ENCODE results near the gene TMEM203.

Gene TMEM203

GRCh38 chr9:137225699-137226331 is 20.4 kb upstream of the TMEM203 start:
- no peak for TF ChIP-seq CTCF (conservative IDR thresholded peaks at IDR 0.05)
- TF ChIP-seq ZFX (IDR thresholded peaks at IDR 0.05): no peak

GRCh38 chr9:137224830-137225694 is 19.6 kb upstream of the TMEM203 start, which contains the start of gene CYSRT1:
Gene CYSRT1 (plus strand): TSS chr9:137225174. CDS start chr9:137225622, 448 bp downstream.
- TF ChIP-seq ZFX (IDR thresholded peaks at IDR 0.05) (no peak), CTCF (conservative IDR thresholded peaks at IDR 0.05) (no peak)
- H3K27ac ChIP-seq: peak within 1 kb of the TSS; percentile 90

More at GRCh38 chr9:137225699-137226331, 20.4 kb upstream of the TMEM203 start:
- H3K27ac ChIP-seq: peak overlapping the region; percentile 90

GRCh38 chr9:137223078-137223970 is 17.9 kb upstream of the TMEM203 start:
- peak overlapping the region; percentile 88 for H3K27ac ChIP-seq

GRCh38 chr9:137222190-137223077 is 17.0 kb upstream of the TMEM203 start, which contains the start of gene RNF208:
Gene RNF208 (minus strand): TSS chr9:137222240. CDS start chr9:137221212, 1,028 bp downstream.
- TF ChIP-seq ZFX (IDR thresholded peaks at IDR 0.05) (peak; percentile 65), CTCF (conservative IDR thresholded peaks at IDR 0.05) (no peak)
- peak within 1 kb of the TSS; percentile 88 for H3K27ac ChIP-seq

More at GRCh38 chr9:137223078-137223970, 17.9 kb upstream of the TMEM203 start:
- TF ChIP-seq CTCF (conservative IDR thresholded peaks at IDR 0.05): no peak
- TF ChIP-seq ZFX (IDR thresholded peaks at IDR 0.05): peak; percentile 52; the same call in 1 of the 2 replicates

- peak overlapping the region; percentile 88 for H3K27ac ChIP-seq
- TF ChIP-seq CTCF (conservative IDR thresholded peaks at IDR 0.05) (no peak), ZFX (IDR thresholded peaks at IDR 0.05) (peak; percentile 33)
Measured at GRCh38 chr9:137221506-137222111, 16.2 kb upstream of the TMEM203 start.

GRCh38 chr9:137221095-137221505 is 15.7 kb upstream of the TMEM203 start:
- TF ChIP-seq CTCF (conservative IDR thresholded peaks at IDR 0.05) (no peak), ZFX (IDR thresholded peaks at IDR 0.05) (no peak)

More at GRCh38 chr9:137221095-137221505, 15.7 kb upstream of the TMEM203 start:
- peak overlapping the region; percentile 88 for H3K27ac ChIP-seq
